ENCODE data around the gene ELAVL3. TPM values are rescaled to one million over a fixed set of nuclear protein-coding genes. Genes with fewer than 3 reads are reported as not detected.

The ELAVL3 gene
- total RNA-seq, result not detected

GRCh38 chr19:11480715-11481533, at the start of gene ELAVL3:
Gene ELAVL3, minus strand, starts transcription at chr19:11481046. Its CDS starts 438 bp downstream, at chr19:11480608.
- H3K9me3 ChIP-seq, result no peaks in the 10 kb centered on the region
- DNase-seq (ENCODE audit: low spot score), result no peak
- no peak within 1 kb of the TSS for H3K27ac ChIP-seq
- H3K27me3 ChIP-seq, result peaks cover 14 to 32% of the 10 kb centered on the region in 2 donors
- peaks cover 0 to 42% of the 10 kb centered on the region in 2 donors for H3K4me1 ChIP-seq
- H3K36me3 ChIP-seq, result no peaks in the 10 kb centered on the region
- H3K4me3 ChIP-seq, result peak within 1 kb of the TSS in 1 of 2 donors; percentile 45
- no peak for TF ChIP-seq CTCF (IDR thresholded peaks at IDR 0.05)

- H3K27ac ChIP-seq, result peak overlapping the region in 1 of 2 donors; percentile 81
- H3K36me3 ChIP-seq, result no peaks in the 10 kb centered on the region
- H3K9me3 ChIP-seq, result no peaks in the 10 kb centered on the region
- peaks cover 0 to 30% of the 10 kb centered on the region in 2 donors for H3K4me1 ChIP-seq
- H3K27me3 ChIP-seq, result no peaks in the 10 kb centered on the region
- TF ChIP-seq CTCF (IDR thresholded peaks at IDR 0.05), result peak in 1 of 2 donors; percentile 51
- no peak overlapping the region for H3K4me3 ChIP-seq
- peak; percentile 85 for DNase-seq (ENCODE audit: low spot score)
Observed at GRCh38 chr19:11530432-11530831, 49.6 kb upstream of the ELAVL3 start.

GRCh38 chr19:11528551-11529341, 47.9 kb upstream of the ELAVL3 start, which contains the start of gene ECSIT:
Gene ECSIT, minus strand, starts transcription at chr19:11529134. Its CDS starts 9,964 bp downstream, at chr19:11519170.
- Histone ChIP-seq H3K4me1 (peaks cover 0 to 23% of the 10 kb centered on the region in 2 donors), H3K27ac (peak within 1 kb of the TSS; percentile 81 to 90), H3K36me3 (no peaks in the 10 kb centered on the region), H3K9me3 (no peaks in the 10 kb centered on the region), H3K4me3 (peak within 1 kb of the TSS; percentile 57 to 87), H3K27me3 (no peaks in the 10 kb centered on the region)
- DNase-seq (ENCODE audit: low spot score), result peak; percentile 99
- TF ChIP-seq CTCF (IDR thresholded peaks at IDR 0.05), result no peak

GRCh38 chr19:11519138-11519537, 38.3 kb upstream of the ELAVL3 start:
- Histone ChIP-seq H3K4me1 (no peaks in the 10 kb centered on the region), H3K36me3 (peaks cover 38% of the 10 kb centered on the region), H3K27ac (no peak overlapping the region), H3K9me3 (no peaks in the 10 kb centered on the region), H3K27me3 (no peaks in the 10 kb centered on the region), H3K4me3 (no peak overlapping the region)
- TF ChIP-seq CTCF (IDR thresholded peaks at IDR 0.05), result no peak
- DNase-seq (ENCODE audit: low spot score), result no peak

GRCh38 chr19:11513946-11514345, 33.1 kb upstream of the ELAVL3 start:
- Histone ChIP-seq H3K27me3 (no peaks in the 10 kb centered on the region), H3K4me3 (no peak overlapping the region), H3K36me3 (peaks cover 57% of the 10 kb centered on the region), H3K9me3 (no peaks in the 10 kb centered on the region), H3K4me1 (no peaks in the 10 kb centered on the region), H3K27ac (no peak overlapping the region)
- DNase-seq (ENCODE audit: low spot score), result no peak
- TF ChIP-seq CTCF (IDR thresholded peaks at IDR 0.05), result no peak

Data from right atrium auricular region (tissue), 2 donors.